SK-N-SH (cell line): Measurements from ENCODE around the gene KCNQ5. TPM values are rescaled to one million over a fixed set of nuclear protein-coding genes. Genes with fewer than 3 reads are reported as not detected.

ENCODE experiments used
- CTCF ChIA-PET: fragments of 300-600, 350-600 bp; formaldehyde crosslinking; extraction: SDS; loops from one replicate; lab custom pipeline; 2021; lab: Yijun Ruan, JAX
- POLR2A ChIA-PET: fragments of 350-600 bp; sonication (Branson Sonifier 250); formaldehyde crosslinking; extraction: SDS; loops from one replicate; lab custom pipeline; 2020; ENCODE audit warnings: antibody characterized with exemption, inconsistent platforms; lab: Yijun Ruan, JAX
- DNase-seq: peaks from one replicate; pipeline ENCODE4 v3.0.0; 2012
- H2AFZ ChIP-seq: fragments of 200-600 bp; sonication (generic); 2 replicates; pipeline ENCODE4 v1.8.1; 2016; ENCODE audit warnings: antibody characterized with exemption, mild to moderate bottlenecking, low read depth
- H3F3A ChIP-seq: fragments of 200-600 bp; sonication (generic); replicated peaks from 2 replicates; pipeline ENCODE3; 2016; ENCODE audit warnings: antibody characterized with exemption, mild to moderate bottlenecking; ENCODE audit not compliant: insufficient read depth
- H3K27ac ChIP-seq, 2 experiments: fragments of 200-500 bp in 1 of 2; fragments of 200-600 bp in 1 of 2; sonication (Bioruptor generic) in 1 of 2; sonication (generic), shearing (Covaris generic) in 1 of 2; 2 replicates each; pipeline versions ENCODE4 v1.5.1 to v1.6.1; 2014 to 2016; ENCODE audit warnings: low read depth in 2 of 2, inconsistent platforms in 1 of 2, low read length in 1 of 2, mild to moderate bottlenecking in 1 of 2, mixed read lengths in 1 of 2
- H3K27me3 ChIP-seq: fragments of 200-600 bp; sonication (generic), shearing (Covaris generic); 2 replicates; pipeline ENCODE4 v1.6.1; 2016; ENCODE audit warnings: mixed run types; ENCODE audit not compliant: insufficient read depth
- H3K36me3 ChIP-seq, 2 experiments: fragments of 200-500 bp in 1 of 2; fragments of 200-600 bp in 1 of 2; sonication (Bioruptor generic) in 1 of 2; sonication (generic) in 1 of 2; replicated peaks in 1 of 2; 2 replicates each; pipeline versions ENCODE3 to v1.5.1; 2014 to 2016; ENCODE audit warnings: low read length in 1 of 2, mild to moderate bottlenecking in 1 of 2; ENCODE audit not compliant: insufficient read depth in 2 of 2, control insufficient read depth in 1 of 2
- H3K4me1 ChIP-seq, 2 experiments: fragments of 200-500 bp in 1 of 2; fragments of 200-600 bp in 1 of 2; sonication (Bioruptor generic) in 1 of 2; sonication (generic), shearing (Covaris generic) in 1 of 2; 2 replicates each; pipeline versions ENCODE4 v1.5.1 to v1.6.1; 2014 to 2016; ENCODE audit warnings: low read depth in 1 of 2, low read length in 1 of 2, mixed run types in 1 of 2; ENCODE audit not compliant: insufficient read depth in 2 of 2, control insufficient read depth in 1 of 2
- H3K4me2 ChIP-seq: fragments of 200-600 bp; sonication (generic), shearing (Covaris generic); 2 replicates; pipeline ENCODE4 v1.6.1; 2017; ENCODE audit warnings: mixed run types
- H3K4me3 ChIP-seq, 2 experiments: fragments of 200-500 bp in 1 of 2; fragments of 200-600 bp in 1 of 2; sonication (Bioruptor generic) in 1 of 2; sonication (generic), shearing (Covaris generic) in 1 of 2; 2 replicates each; pipeline versions ENCODE4 v1.5.1 to v1.8.1; 2014 to 2016; ENCODE audit warnings: low read depth in 2 of 2, inconsistent platforms in 1 of 2, low read length in 1 of 2, mild to moderate bottlenecking in 1 of 2, mixed read lengths in 1 of 2, moderate library complexity in 1 of 2
- H3K79me2 ChIP-seq: fragments of 200-600 bp; sonication (generic); 2 replicates; pipeline ENCODE4 v1.8.1; 2017; ENCODE audit warnings: mild to moderate bottlenecking; ENCODE audit not compliant: insufficient read depth
- H3K9ac ChIP-seq: fragments of 200-600 bp; sonication (generic); 2 replicates; pipeline ENCODE4 v1.6.1; 2017; ENCODE audit warnings: mixed run types
- H3K9me2 ChIP-seq: fragments of 200-600 bp; sonication (generic); 2 replicates; pipeline ENCODE4 v1.6.1; 2017; ENCODE audit warnings: mixed run types
- H3K9me3 ChIP-seq: fragments of 200-600 bp; sonication (generic); 2 replicates; pipeline ENCODE4 v1.6.1; 2017; ENCODE audit warnings: mixed run types, mild to moderate bottlenecking, moderate library complexity
- H4K20me1 ChIP-seq: fragments of 200-600 bp; sonication (generic); 2 replicates; pipeline ENCODE4 v1.6.1; 2017; ENCODE audit warnings: mild to moderate bottlenecking, mixed run types; ENCODE audit not compliant: insufficient read depth
- FOSL2 ChIP-seq: IDR thresholded peaks from 2 replicates; pipeline ENCODE4 v1.4.0; 2012; ENCODE audit warnings: low read depth, mild to moderate bottlenecking, moderate library complexity, borderline replicate concordance
- FOXJ3 ChIP-seq: sonication (generic); formaldehyde crosslinking; IDR thresholded peaks from 2 replicates; pipeline ENCODE4 v1.5.1; 2020; ENCODE audit warnings: mild to moderate bottlenecking, missing genetic modification reagents
- FOXM1 ChIP-seq: IDR thresholded peaks from 2 replicates; pipeline ENCODE4 v1.4.0; 2012; ENCODE audit warnings: low read depth, mild to moderate bottlenecking
- GABPA ChIP-seq: IDR thresholded peaks from 2 replicates; pipeline ENCODE4 v1.4.0; 2012; ENCODE audit warnings: low read depth, mild to moderate bottlenecking
- GATA2 ChIP-seq: sonication (generic); formaldehyde crosslinking; IDR thresholded peaks from 2 replicates; pipeline ENCODE4 v1.5.0; 2020; ENCODE audit warnings: mild to moderate bottlenecking, missing genetic modification reagents
- JUND ChIP-seq: IDR thresholded peaks from 2 replicates; pipeline ENCODE4 v1.4.0; 2012
- MEF2A ChIP-seq: IDR thresholded peaks from 2 replicates; pipeline ENCODE4 v1.4.0; 2012; ENCODE audit warnings: low read depth, borderline replicate concordance
- NFIC ChIP-seq: IDR thresholded peaks from 2 replicates; pipeline ENCODE4 v1.4.0; 2012; ENCODE audit warnings: borderline replicate concordance
- NRF1 ChIP-seq: IDR thresholded peaks from 2 replicates; pipeline ENCODE4 v1.6.1; 2012; ENCODE audit warnings: low read depth, mild to moderate bottlenecking, low read length
- PBX3 ChIP-seq: IDR thresholded peaks from 2 replicates; pipeline ENCODE4; 2012
- RAD21 ChIP-seq: IDR thresholded peaks from 2 replicates; pipeline ENCODE4 v1.6.1; 2012; ENCODE audit warnings: mild to moderate bottlenecking, low read length
- RCOR1 ChIP-seq: fragments of 150-350 bp; IDR thresholded peaks from 2 replicates; pipeline ENCODE4 v1.6.1; 2017; ENCODE audit warnings: antibody characterized with exemption, low read length
- SMC3 ChIP-seq: IDR thresholded peaks from 2 replicates; pipeline ENCODE4 v1.6.1; 2012; ENCODE audit warnings: low read depth, low read length, improper control_type of control experiment
- TAF1 ChIP-seq: IDR thresholded peaks from 2 replicates; pipeline ENCODE4 v1.6.1; 2012; ENCODE audit warnings: low read depth, mild to moderate bottlenecking, low read length, moderate library complexity, borderline replicate concordance
- YY1 ChIP-seq: IDR thresholded peaks from 2 replicates; pipeline ENCODE4 v1.4.0; 2012; ENCODE audit warnings: low read depth, mild to moderate bottlenecking
- WGBS: methylation state at CpG from one replicate; pipeline ENCODE4 v1.1.6; 2017; ENCODE audit warnings: low lambda C conversion rate; 5-methylcytosine and 5-hydroxymethylcytosine counted together
- polyA plus RNA-seq, 3 experiments: library from polyadenylated mRNA; depleted of rRNA; stranded (reverse); fragments of >200 nt; gene quantifications; 2 replicates each; pipeline ENCODE4 v1.2.3, GENCODE V29; 2012
- TF ChIP-seq, protein P1 (sequence below): IDR thresholded peaks from 2 replicates; pipeline ENCODE4 v1.6.1; 2012; ENCODE audit warnings: mild to moderate bottlenecking, low read depth, low read length, moderate library complexity
- TF ChIP-seq, protein P2 (sequence below): IDR thresholded peaks from 2 replicates; pipeline ENCODE4 v1.4.0; 2012; ENCODE audit warnings: low read depth, borderline replicate concordance

Gene KCNQ5
- polyA plus RNA-seq, 1 of the 3 experiments (the other 2 are of a cell fraction) = 3.2 TPM

- TF ChIP-seq, protein P1, sequence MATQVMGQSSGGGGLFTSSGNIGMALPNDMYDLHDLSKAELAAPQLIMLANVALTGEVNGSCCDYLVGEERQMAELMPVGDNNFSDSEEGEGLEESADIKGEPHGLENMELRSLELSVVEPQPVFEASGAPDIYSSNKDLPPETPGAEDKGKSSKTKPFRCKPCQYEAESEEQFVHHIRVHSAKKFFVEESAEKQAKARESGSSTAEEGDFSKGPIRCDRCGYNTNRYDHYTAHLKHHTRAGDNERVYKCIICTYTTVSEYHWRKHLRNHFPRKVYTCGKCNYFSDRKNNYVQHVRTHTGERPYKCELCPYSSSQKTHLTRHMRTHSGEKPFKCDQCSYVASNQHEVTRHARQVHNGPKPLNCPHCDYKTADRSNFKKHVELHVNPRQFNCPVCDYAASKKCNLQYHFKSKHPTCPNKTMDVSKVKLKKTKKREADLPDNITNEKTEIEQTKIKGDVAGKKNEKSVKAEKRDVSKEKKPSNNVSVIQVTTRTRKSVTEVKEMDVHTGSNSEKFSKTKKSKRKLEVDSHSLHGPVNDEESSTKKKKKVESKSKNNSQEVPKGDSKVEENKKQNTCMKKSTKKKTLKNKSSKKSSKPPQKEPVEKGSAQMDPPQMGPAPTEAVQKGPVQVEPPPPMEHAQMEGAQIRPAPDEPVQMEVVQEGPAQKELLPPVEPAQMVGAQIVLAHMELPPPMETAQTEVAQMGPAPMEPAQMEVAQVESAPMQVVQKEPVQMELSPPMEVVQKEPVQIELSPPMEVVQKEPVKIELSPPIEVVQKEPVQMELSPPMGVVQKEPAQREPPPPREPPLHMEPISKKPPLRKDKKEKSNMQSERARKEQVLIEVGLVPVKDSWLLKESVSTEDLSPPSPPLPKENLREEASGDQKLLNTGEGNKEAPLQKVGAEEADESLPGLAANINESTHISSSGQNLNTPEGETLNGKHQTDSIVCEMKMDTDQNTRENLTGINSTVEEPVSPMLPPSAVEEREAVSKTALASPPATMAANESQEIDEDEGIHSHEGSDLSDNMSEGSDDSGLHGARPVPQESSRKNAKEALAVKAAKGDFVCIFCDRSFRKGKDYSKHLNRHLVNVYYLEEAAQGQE = no peak
- TF ChIP-seq RCOR1 = no peak
- TF ChIP-seq YY1 = 0 out of 2 replicates have a peak, but pooled peaks have one; percentile 42
- TF ChIP-seq NRF1 = no peak
- TF ChIP-seq RAD21 = no peak
- TF ChIP-seq TAF1 = no peak
- peak; percentile 45 for TF ChIP-seq NFIC
- no peak for TF ChIP-seq GABPA
- TF ChIP-seq SMC3 = no peak
- TF ChIP-seq MEF2A = no peak
- TF ChIP-seq GATA2 = no peak
- no peak for TF ChIP-seq FOXM1
- TF ChIP-seq FOXJ3 (CRISPR knock-in tag) = no peak
Observed at GRCh38 chr6:72787391-72788031, 165.6 kb downstream of the KCNQ5 start (continued).

DNA sequence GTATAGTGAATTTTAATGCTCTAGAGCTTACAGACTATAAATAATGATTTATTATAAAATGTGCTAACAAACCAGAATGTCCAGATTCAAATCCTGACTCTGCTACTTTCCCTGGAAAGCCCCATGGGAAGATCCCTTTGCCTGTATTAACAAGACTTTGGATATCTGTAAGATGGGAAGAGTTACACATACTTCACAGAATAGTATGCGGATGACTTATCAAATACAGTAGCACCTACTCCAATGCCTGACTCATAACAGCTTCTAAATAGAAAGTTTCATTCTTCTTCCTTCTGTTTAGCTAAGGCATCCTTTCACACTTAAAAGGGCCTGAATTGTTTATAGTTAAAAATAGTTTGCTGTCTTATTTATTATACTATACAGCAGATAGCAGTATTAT is 166.3 kb downstream of the KCNQ5 start:
- ChIA-PET POLR2A (no interaction called here), CTCF (interaction anchor here (1.2 kb wide), 1 partner anchor 172 kb away, joined by 3 read pairs; no protein-coding TSS in a partner anchor)
- no peak for DNase-seq
- no peaks in the 10 kb centered on the region for H3K9me3 ChIP-seq
- H3K4me1 ChIP-seq = peaks cover 5 to 33% of the 10 kb centered on the region in 2 experiments; a peak in 2 of 4 replicates
- WGBS = 43% methylated on average over 1 of the region's 1 CpG
- H3K9ac ChIP-seq = peak overlapping the region; percentile 41; the same call in 1 of the 2 replicates
- H3F3A ChIP-seq = peaks cover 35% of the 10 kb centered on the region
- H4K20me1 ChIP-seq = 0 out of 2 replicates have a peak, but pooled peaks cover 4% of the 10 kb centered on the region
- TF ChIP-seq FOXM1 (no peak), JUND (peak; percentile 42), PBX3 (no peak), FOSL2 (peak; percentile 65; the same call in 1 of the 2 replicates)
- TF ChIP-seq, protein P2, sequence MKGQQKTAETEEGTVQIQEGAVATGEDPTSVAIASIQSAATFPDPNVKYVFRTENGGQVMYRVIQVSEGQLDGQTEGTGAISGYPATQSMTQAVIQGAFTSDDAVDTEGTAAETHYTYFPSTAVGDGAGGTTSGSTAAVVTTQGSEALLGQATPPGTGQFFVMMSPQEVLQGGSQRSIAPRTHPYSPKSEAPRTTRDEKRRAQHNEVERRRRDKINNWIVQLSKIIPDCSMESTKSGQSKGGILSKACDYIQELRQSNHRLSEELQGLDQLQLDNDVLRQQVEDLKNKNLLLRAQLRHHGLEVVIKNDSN = no peak
- H3K4me2 ChIP-seq = peak overlapping the region; percentile 10
- peak overlapping the region in 1 of 2 experiments; percentile 86; a peak in 3 of 4 replicates for H3K27ac ChIP-seq
- peaks cover 38% of the 10 kb centered on the region; the same call in 1 of the 2 replicates for H3K79me2 ChIP-seq
- no peaks in the 10 kb centered on the region for H3K27me3 ChIP-seq
- H3K36me3 ChIP-seq = peaks cover 0 to 6% of the 10 kb centered on the region in 2 experiments
- H2AFZ ChIP-seq = 0 out of 2 replicates have a peak overlapping the region, but pooled peaks have one; percentile 7
- H3K4me3 ChIP-seq = no peak overlapping the region
- no peaks in the 10 kb centered on the region for H3K9me2 ChIP-seq
